ENCODE measurements around the gene CCDC120. TPM values are rescaled to one million over a fixed set of nuclear protein-coding genes. Genes with fewer than 3 reads are reported as not detected.

CCDC120 gene
- total and polyA plus RNA-seq, 11 donors, result 0.48 to 3.3 (median 1.1) TPM

DNA sequence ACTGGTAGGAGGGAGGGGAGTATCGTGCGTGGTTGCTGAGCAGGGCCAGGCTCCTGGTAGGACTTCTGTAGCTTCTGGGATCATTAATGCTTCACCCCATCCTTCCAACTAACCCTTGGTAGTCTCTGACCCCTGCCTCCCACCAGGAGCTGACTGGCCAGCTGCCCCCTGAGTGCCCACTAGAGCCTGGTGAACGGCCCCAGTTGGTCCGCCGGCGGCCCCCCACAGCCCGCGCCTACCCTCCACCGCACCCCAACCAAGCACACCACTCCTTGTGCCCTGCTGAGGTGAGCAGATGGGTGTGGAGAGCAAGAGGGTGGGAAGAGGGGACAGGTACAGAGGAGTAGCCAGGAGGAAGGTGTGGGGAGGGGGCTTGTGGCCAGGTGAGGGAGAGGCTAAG lies 4.9 kb downstream of the CCDC120 start:
- WGBS, 4 donors, result 94 to 97% (median 96%) methylated on average over 9 of the region's 9 CpGs
- ATAC-seq, result no peak
- intact Hi-C loops (cut with DNase I), result no loop called here

DNA sequence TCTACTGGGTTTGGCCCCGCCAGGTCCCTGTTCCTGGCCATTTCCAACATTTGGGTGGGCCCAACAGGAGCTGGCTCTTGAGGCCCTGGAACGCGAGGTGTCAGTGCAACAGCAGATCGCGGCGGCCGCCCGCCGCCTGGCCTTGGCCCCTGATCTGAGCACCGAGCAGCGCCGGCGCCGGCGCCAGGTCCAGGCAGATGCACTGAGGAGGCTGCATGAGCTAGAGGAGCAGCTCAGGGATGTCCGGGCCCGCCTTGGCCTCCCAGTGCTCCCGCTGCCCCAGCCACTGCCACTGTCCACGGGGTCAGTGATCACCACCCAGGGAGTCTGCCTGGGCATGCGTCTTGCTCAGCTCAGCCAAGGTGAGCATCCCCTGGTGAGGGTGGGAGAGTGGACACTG lies 5.5 kb downstream of the CCDC120 start:
- Histone ChIP-seq H3K9me3 (no peaks in the 10 kb centered on the region), H3K27me3 (no peaks in the 10 kb centered on the region), H3K27ac (no peak overlapping the region), H3K4me3 (no peak overlapping the region), H3K4me1 (no peaks in the 10 kb centered on the region), H3K36me3 (no peaks in the 10 kb centered on the region)
- no peak for DNase-seq
- TF ChIP-seq, protein P1, sequence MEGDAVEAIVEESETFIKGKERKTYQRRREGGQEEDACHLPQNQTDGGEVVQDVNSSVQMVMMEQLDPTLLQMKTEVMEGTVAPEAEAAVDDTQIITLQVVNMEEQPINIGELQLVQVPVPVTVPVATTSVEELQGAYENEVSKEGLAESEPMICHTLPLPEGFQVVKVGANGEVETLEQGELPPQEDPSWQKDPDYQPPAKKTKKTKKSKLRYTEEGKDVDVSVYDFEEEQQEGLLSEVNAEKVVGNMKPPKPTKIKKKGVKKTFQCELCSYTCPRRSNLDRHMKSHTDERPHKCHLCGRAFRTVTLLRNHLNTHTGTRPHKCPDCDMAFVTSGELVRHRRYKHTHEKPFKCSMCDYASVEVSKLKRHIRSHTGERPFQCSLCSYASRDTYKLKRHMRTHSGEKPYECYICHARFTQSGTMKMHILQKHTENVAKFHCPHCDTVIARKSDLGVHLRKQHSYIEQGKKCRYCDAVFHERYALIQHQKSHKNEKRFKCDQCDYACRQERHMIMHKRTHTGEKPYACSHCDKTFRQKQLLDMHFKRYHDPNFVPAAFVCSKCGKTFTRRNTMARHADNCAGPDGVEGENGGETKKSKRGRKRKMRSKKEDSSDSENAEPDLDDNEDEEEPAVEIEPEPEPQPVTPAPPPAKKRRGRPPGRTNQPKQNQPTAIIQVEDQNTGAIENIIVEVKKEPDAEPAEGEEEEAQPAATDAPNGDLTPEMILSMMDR (IDR thresholded peaks at IDR 0.05), result no peak
- TF ChIP-seq POLR2A (IDR thresholded peaks at IDR 0.05), result no peak
- intact Hi-C loops (cut with DNase I), result no loop called here
- no peak for ATAC-seq
- WGBS, 4 donors, result 73 to 96% (median 91%) methylated on average over 3 to 20 of the region's 20 CpGs

More for the DNA sequence above, 4.9 kb downstream of the CCDC120 start:
- Histone ChIP-seq H3K4me1 (no peaks in the 10 kb centered on the region), H3K27me3 (no peaks in the 10 kb centered on the region), H3K9me3 (no peaks in the 10 kb centered on the region), H3K4me3 (no peak overlapping the region), H3K36me3 (no peaks in the 10 kb centered on the region), H3K27ac (no peak overlapping the region)
- no peak for TF ChIP-seq POLR2A (IDR thresholded peaks at IDR 0.05)
- TF ChIP-seq, protein P1 (IDR thresholded peaks at IDR 0.05), result no peak
- no peak for DNase-seq

DNA sequence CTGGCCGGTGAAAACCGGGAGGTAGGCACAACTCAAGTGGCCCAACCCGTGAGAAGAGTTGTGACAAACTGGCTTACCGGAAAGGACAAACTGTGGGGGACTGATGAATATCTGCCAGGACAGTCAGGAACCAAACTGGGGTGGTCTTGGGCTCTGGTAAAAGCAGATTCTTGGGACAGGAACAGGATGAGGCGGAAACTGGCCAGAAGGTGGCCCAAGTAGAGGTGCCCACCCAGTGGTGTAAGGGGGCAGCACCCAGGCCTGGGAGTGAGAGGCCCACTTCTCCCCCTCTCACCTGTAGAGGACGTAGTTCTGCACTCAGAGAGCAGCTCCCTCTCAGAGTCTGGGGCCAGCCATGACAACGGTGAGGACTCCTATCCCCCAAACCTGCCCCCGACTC lies 5.9 kb downstream of the CCDC120 start:
- H3K27me3 ChIP-seq, result no peaks in the 10 kb centered on the region
- H3K27ac ChIP-seq, result no peak overlapping the region
- TF ChIP-seq, protein P1 (IDR thresholded peaks at IDR 0.05), result no peak
- TF ChIP-seq POLR2A (IDR thresholded peaks at IDR 0.05), result no peak
- H3K36me3 ChIP-seq, result no peaks in the 10 kb centered on the region
- 82 to 91% (median 90%) methylated on average over 8 of the region's 8 CpGs for WGBS, 4 donors
- ATAC-seq (no peak), DNase-seq (no peak)
- H3K9me3 ChIP-seq, result no peaks in the 10 kb centered on the region
- no peaks in the 10 kb centered on the region for H3K4me1 ChIP-seq
- no peak overlapping the region for H3K4me3 ChIP-seq
- intact Hi-C loops (cut with DNase I), result no loop called here

DNA sequence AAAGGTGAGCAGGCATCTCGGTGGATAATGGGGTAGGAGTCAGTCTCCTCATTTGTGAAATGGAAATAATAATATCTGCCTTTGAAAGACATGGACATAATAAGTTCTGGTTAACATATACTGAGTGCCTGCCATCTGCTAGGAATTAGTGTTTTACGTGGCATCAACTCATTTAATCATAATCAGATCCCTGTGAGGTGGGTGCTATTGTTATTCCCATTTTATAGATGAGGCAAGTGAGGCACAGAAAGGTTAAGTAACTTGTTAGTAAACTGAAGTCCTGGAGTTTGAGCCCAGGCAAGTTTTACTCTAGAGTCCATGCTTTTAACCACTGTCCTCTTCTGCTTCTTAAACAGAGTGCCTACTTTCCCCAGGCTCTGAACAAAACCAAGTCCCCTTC lies 7.5 kb downstream of the CCDC120 start:
- H3K27me3 ChIP-seq, result no peaks in the 10 kb centered on the region
- no peak overlapping the region for H3K4me3 ChIP-seq
- H3K9me3 ChIP-seq, result no peaks in the 10 kb centered on the region
- H3K4me1 ChIP-seq, result no peaks in the 10 kb centered on the region
- 70 to 94% (median 91%) methylated on average over 2 of the region's 2 CpGs for WGBS, 4 donors
- no peak overlapping the region for H3K27ac ChIP-seq
- no peak for DNase-seq
- H3K36me3 ChIP-seq, result no peaks in the 10 kb centered on the region
- TF ChIP-seq POLR2A (IDR thresholded peaks at IDR 0.05), result no peak
- TF ChIP-seq, protein P1 (IDR thresholded peaks at IDR 0.05), result no peak
- intact Hi-C loops (cut with DNase I), result no loop called here
- no peak for ATAC-seq
